ENCODE data around the gene TFB1M. TPM values are rescaled to one million over a fixed set of nuclear protein-coding genes. Genes with fewer than 3 reads are reported as not detected.
A peak's percentile ranks its signal among the peaks of the same experiment; 100 is the strongest.
"Not testable (repeated sequence)": the region's sequence is repeated elsewhere in the genome, so short reads cannot be mapped to it uniquely, and the experiment has no call there.

Gene TFB1M
- total and polyA plus RNA-seq, 5 donors, result 13.2 to 20.6 (median 20.0) TPM

- H3K4me1 ChIP-seq (ENCODE audit: control insufficient read depth, insufficient read depth, low read length), result no peaks in the 10 kb centered on the region
- no peaks in the 10 kb centered on the region for H3K27me3 ChIP-seq (ENCODE audit: control insufficient read depth, insufficient read depth)
- H3K27ac ChIP-seq (ENCODE audit: low read length), result no peak overlapping the region
- H3K9me3 ChIP-seq (ENCODE audit: control insufficient read depth, low read length), result no peaks in the 10 kb centered on the region
- no peak overlapping the region for H3K4me3 ChIP-seq (ENCODE audit: low read length)
- ATAC-seq (no peak), DNase-seq (no peak)
- intact Hi-C loops (cut with DNase I), result no loop called here
- WGBS, result 81% methylated on average over 4 of the region's 4 CpGs
These were observed 93.2 kb downstream of the TFB1M start for GRCh38 chr6:155221086-155221485.

- peak; percentile 19 to 31 for ATAC-seq
- no peak overlapping the region for H3K27ac ChIP-seq (ENCODE audit: low read length)
These were observed 94.4 kb downstream of the TFB1M start for GRCh38 chr6:155219858-155220301.

GRCh38 chr6:155219299-155219698 lies 95.0 kb downstream of the TFB1M start:
- no peak overlapping the region for H3K27ac ChIP-seq (ENCODE audit: low read length)
- ATAC-seq (no peak), DNase-seq (no peak)
- no peaks in the 10 kb centered on the region for H3K4me1 ChIP-seq (ENCODE audit: control insufficient read depth, insufficient read depth, low read length)
- 85% methylated on average over 7 of the region's 7 CpGs for WGBS
- no peaks in the 10 kb centered on the region for H3K9me3 ChIP-seq (ENCODE audit: control insufficient read depth, low read length)
- no peak overlapping the region for H3K4me3 ChIP-seq (ENCODE audit: low read length)
- intact Hi-C loops (cut with DNase I), result no loop called here
- no peaks in the 10 kb centered on the region for H3K27me3 ChIP-seq (ENCODE audit: control insufficient read depth, insufficient read depth)

More at GRCh38 chr6:155219858-155220301, 94.4 kb downstream of the TFB1M start:
- Histone ChIP-seq H3K27me3 (ENCODE audit: control insufficient read depth, insufficient read depth) (no peaks in the 10 kb centered on the region), H3K4me1 (ENCODE audit: control insufficient read depth, insufficient read depth, low read length) (no peaks in the 10 kb centered on the region), H3K9me3 (ENCODE audit: control insufficient read depth, low read length) (no peaks in the 10 kb centered on the region), H3K4me3 (ENCODE audit: low read length) (no peak overlapping the region)
- intact Hi-C loops (cut with DNase I), result no loop called here
- WGBS, result 72% methylated on average over 5 of the region's 5 CpGs
- peak in 1 of 3 donors; percentile 30 for DNase-seq

GRCh38 chr6:155218711-155219110 lies 95.6 kb downstream of the TFB1M start:
- H3K4me1 ChIP-seq (ENCODE audit: control insufficient read depth, insufficient read depth, low read length); H3K27ac ChIP-seq (ENCODE audit: low read length); DNase-seq; intact Hi-C loops (cut with DNase I); H3K27me3 ChIP-seq (ENCODE audit: control insufficient read depth, insufficient read depth); ATAC-seq; H3K4me3 ChIP-seq (ENCODE audit: low read length); H3K9me3 ChIP-seq (ENCODE audit: control insufficient read depth, low read length): not testable (repeated sequence)
- 93% methylated on average over 20 of the region's 20 CpGs for WGBS

- DNase-seq, result no peak
- WGBS, result 61% methylated on average over 11 of the region's 11 CpGs
- no peaks in the 10 kb centered on the region for H3K27me3 ChIP-seq (ENCODE audit: control insufficient read depth, insufficient read depth)
- no peak for ATAC-seq
- no peak overlapping the region for H3K27ac ChIP-seq (ENCODE audit: low read length)
- no peak overlapping the region for H3K4me3 ChIP-seq (ENCODE audit: low read length)
- no peaks in the 10 kb centered on the region for H3K4me1 ChIP-seq (ENCODE audit: control insufficient read depth, insufficient read depth, low read length)
- intact Hi-C loops (cut with DNase I), result no loop called here
- H3K9me3 ChIP-seq (ENCODE audit: control insufficient read depth, low read length), result no peaks in the 10 kb centered on the region
These were observed 97.8 kb downstream of the TFB1M start for GRCh38 chr6:155216312-155217046.

GRCh38 chr6:155215906-155216305 lies 98.4 kb downstream of the TFB1M start:
- no peak overlapping the region for H3K4me3 ChIP-seq (ENCODE audit: low read length)
- WGBS, result 86% methylated on average over 4 of the region's 4 CpGs
- intact Hi-C loops (cut with DNase I), result no loop called here
- no peaks in the 10 kb centered on the region for H3K9me3 ChIP-seq (ENCODE audit: control insufficient read depth, low read length)
- H3K27me3 ChIP-seq (ENCODE audit: control insufficient read depth, insufficient read depth), result no peaks in the 10 kb centered on the region
- DNase-seq (no peak), ATAC-seq (no peak)
- no peaks in the 10 kb centered on the region for H3K4me1 ChIP-seq (ENCODE audit: control insufficient read depth, insufficient read depth, low read length)
- H3K27ac ChIP-seq (ENCODE audit: low read length), result no peak overlapping the region

GRCh38 chr6:155213611-155214372 lies 100.5 kb downstream of the TFB1M start:
- no peak overlapping the region for H3K27ac ChIP-seq (ENCODE audit: low read length)
- DNase-seq, result peak in 1 of 3 donors; percentile 25

GRCh38 chr6:155212616-155213380 lies 101.5 kb downstream of the TFB1M start:
- Histone ChIP-seq H3K27ac (ENCODE audit: low read length) (no peak overlapping the region), H3K27me3 (ENCODE audit: control insufficient read depth, insufficient read depth) (no peaks in the 10 kb centered on the region), H3K9me3 (ENCODE audit: control insufficient read depth, low read length) (no peaks in the 10 kb centered on the region), H3K4me3 (ENCODE audit: low read length) (no peak overlapping the region), H3K4me1 (ENCODE audit: control insufficient read depth, insufficient read depth, low read length) (no peaks in the 10 kb centered on the region)
- intact Hi-C loops (cut with DNase I), result no loop called here
- 95% methylated on average over 16 of the region's 16 CpGs for WGBS
- ATAC-seq (no peak), DNase-seq (no peak)

More at GRCh38 chr6:155213611-155214372, 100.5 kb downstream of the TFB1M start:
- Histone ChIP-seq H3K4me1 (ENCODE audit: control insufficient read depth, insufficient read depth, low read length) (no peaks in the 10 kb centered on the region), H3K27me3 (ENCODE audit: control insufficient read depth, insufficient read depth) (no peaks in the 10 kb centered on the region), H3K9me3 (ENCODE audit: control insufficient read depth, low read length) (no peaks in the 10 kb centered on the region), H3K4me3 (ENCODE audit: low read length) (no peak overlapping the region)
- intact Hi-C loops (cut with DNase I), result no loop called here
- ATAC-seq, result peak in 1 of 2 donors; percentile 83
- WGBS, result 87% methylated on average over 23 of the region's 23 CpGs

GRCh38 chr6:155212106-155212505 lies 102.2 kb downstream of the TFB1M start:
- Histone ChIP-seq H3K4me3 (ENCODE audit: low read length) (no peak overlapping the region), H3K27me3 (ENCODE audit: control insufficient read depth, insufficient read depth) (no peaks in the 10 kb centered on the region), H3K4me1 (ENCODE audit: control insufficient read depth, insufficient read depth, low read length) (no peaks in the 10 kb centered on the region), H3K27ac (ENCODE audit: low read length) (no peak overlapping the region), H3K9me3 (ENCODE audit: control insufficient read depth, low read length) (no peaks in the 10 kb centered on the region)
- intact Hi-C loops (cut with DNase I), result no loop called here
- DNase-seq (no peak), ATAC-seq (no peak)
- 73% methylated on average over 3 of the region's 3 CpGs for WGBS

- DNase-seq (no peak), ATAC-seq (no peak)
- Histone ChIP-seq H3K27me3 (ENCODE audit: control insufficient read depth, insufficient read depth) (no peaks in the 10 kb centered on the region), H3K4me3 (ENCODE audit: low read length) (no peak overlapping the region), H3K9me3 (ENCODE audit: control insufficient read depth, low read length) (no peaks in the 10 kb centered on the region), H3K27ac (ENCODE audit: low read length) (no peak overlapping the region), H3K4me1 (ENCODE audit: control insufficient read depth, insufficient read depth, low read length) (no peaks in the 10 kb centered on the region)
- intact Hi-C loops (cut with DNase I), result no loop called here
- 76% methylated on average over 5 of the region's 5 CpGs for WGBS
These were observed 107.1 kb downstream of the TFB1M start for GRCh38 chr6:155207223-155207622.
